ENCODE data around the gene C11orf16.

DNA sequence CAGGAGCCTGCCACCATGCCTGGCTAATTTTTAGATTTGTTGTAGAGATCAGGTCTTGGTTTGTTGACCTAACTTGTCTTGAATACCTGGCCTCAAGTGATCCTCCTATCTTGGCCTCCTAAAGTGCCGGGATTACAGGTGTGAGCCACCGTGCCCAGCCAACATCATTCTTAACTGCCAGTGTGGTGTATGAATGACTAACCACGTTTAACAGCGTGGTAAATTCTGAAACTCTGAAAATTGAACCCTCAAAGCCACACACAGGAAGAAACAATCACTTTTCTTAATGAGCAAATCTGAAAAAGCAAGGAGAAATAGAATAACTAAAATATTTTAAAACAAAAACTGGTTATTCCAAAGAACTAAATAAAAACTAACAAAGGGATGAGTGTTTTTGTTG, 24.1 kb upstream of the C11orf16 start:
- TF ChIP-seq, protein P1, sequence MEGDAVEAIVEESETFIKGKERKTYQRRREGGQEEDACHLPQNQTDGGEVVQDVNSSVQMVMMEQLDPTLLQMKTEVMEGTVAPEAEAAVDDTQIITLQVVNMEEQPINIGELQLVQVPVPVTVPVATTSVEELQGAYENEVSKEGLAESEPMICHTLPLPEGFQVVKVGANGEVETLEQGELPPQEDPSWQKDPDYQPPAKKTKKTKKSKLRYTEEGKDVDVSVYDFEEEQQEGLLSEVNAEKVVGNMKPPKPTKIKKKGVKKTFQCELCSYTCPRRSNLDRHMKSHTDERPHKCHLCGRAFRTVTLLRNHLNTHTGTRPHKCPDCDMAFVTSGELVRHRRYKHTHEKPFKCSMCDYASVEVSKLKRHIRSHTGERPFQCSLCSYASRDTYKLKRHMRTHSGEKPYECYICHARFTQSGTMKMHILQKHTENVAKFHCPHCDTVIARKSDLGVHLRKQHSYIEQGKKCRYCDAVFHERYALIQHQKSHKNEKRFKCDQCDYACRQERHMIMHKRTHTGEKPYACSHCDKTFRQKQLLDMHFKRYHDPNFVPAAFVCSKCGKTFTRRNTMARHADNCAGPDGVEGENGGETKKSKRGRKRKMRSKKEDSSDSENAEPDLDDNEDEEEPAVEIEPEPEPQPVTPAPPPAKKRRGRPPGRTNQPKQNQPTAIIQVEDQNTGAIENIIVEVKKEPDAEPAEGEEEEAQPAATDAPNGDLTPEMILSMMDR (conservative IDR thresholded peaks at IDR 0.05), result no peak
- no peak for TF ChIP-seq ZFX (IDR thresholded peaks at IDR 0.05)

Data from C4-2B (cell line).